Ovary (tissue), 9 donors: ENCODE results near the gene ITPKC. TPM values are rescaled to one million over a fixed set of nuclear protein-coding genes. Genes with fewer than 3 reads are reported as not detected.

Experiments
- DNase-seq, 5 donors: peaks; one replicate each; pipeline ENCODE4 v3.0.0-alpha.2; 2019 to 2020
- H3K27ac ChIP-seq, 2 donors: fragments of 200-600 bp; one replicate each; pipeline versions ENCODE4 v1.5.1 to v1.8.0; 2019 to 2022
- H3K27me3 ChIP-seq: fragments of 200-600 bp; one replicate; pipeline ENCODE4 v1.8.0; 2022
- H3K36me3 ChIP-seq: fragments of 200-600 bp; sonication (generic); one replicate; pipeline ENCODE4 v1.5.1; 2019
- H3K4me1 ChIP-seq: one replicate; pipeline ENCODE4 v1.8.1; 2013; ENCODE audit warnings: mild to moderate bottlenecking, moderate library complexity; ENCODE audit not compliant: insufficient read depth
- H3K4me3 ChIP-seq: fragments of 200-600 bp; sonication (generic); one replicate; pipeline ENCODE4 v1.5.1; 2017
- H3K9me3 ChIP-seq, 2 donors: fragments of 200-600 bp in 1 of 2; sonication (generic) in 1 of 2; one replicate each; pipeline versions ENCODE4 v1.5.1 to v1.8.1; 2013 to 2019; ENCODE audit warnings: mild to moderate bottlenecking in 1 of 2, moderate library complexity in 1 of 2
- CTCF ChIP-seq, 3 donors: fragments of 450-650 bp in 2 of 3; fragments of 200-600 bp in 1 of 3; IDR thresholded peaks; one replicate each; pipeline versions ENCODE4 v1.5.1 to v1.8.0; 2016 to 2022; ENCODE audit warnings: antibody characterized with exemption in 3 of 3, mild to moderate bottlenecking in 1 of 3
- EP300 ChIP-seq: sonication (generic); formaldehyde crosslinking; IDR thresholded peaks from one replicate; pipeline ENCODE4 v1.6.1; 2017; ENCODE audit warnings: antibody characterized with exemption
- POLR2A ChIP-seq: fragments of 450-650 bp; IDR thresholded peaks from one replicate; pipeline ENCODE4 v1.6.1; 2017; ENCODE audit warnings: antibody characterized with exemption, mild to moderate bottlenecking, moderate library complexity
- WGBS, 3 donors: extraction: QIAGEN DNeasy Blood & Tissue Kit in 1 of 3; methylation state at CpG; one replicate each; pipeline versions ENCODE4 v1.1.5 to v1.1.7; 2013 to 2017; 5-methylcytosine and 5-hydroxymethylcytosine counted together
- intact Hi-C, 4 donors: fragments of 100-400 bp; cut with DNase I; formaldehyde crosslinking; loops; one replicate each; pipeline versions ENCODE4 v1.11.0 to v1.15.1; 2022 to 2023
- polyA plus RNA-seq, 2 donors: library from polyadenylated mRNA; stranded (reverse); fragments of 200-250 nt in 1 of 2; fragments of 350-450 nt in 1 of 2; fragmentation: Illumina TruSeq in 1 of 2; extraction: RNeasy Lipid Tissue Mini Kit (QIAGEN cat#74804) in 1 of 2; gene quantifications; one replicate each; pipeline ENCODE4 v1.2.3, GENCODE V29; 2013 to 2014
- total RNA-seq, 7 donors: library from RNA; depleted of rRNA in 2 of 7; stranded (reverse); fragments of >200 nt in 2 of 7; fragmentation: NEBNext Ultra II Directional in 3 of 7; extraction: Animal tissue kit (Norgen Biotek cat#: 25700) in 3 of 7; gene quantifications; one replicate each; pipeline versions ENCODE4 v1.1.0 to v1.2.4, GENCODE V29; 2016 to 2023
- donor health status: DM: no; HTN: no; CAD: no; lungs with moderate emphysema.
- donor health status: DM: no; HTN: no; CAD: no.
- donor health status: Bipolar disorder and iron deficiency.
- donor health status: DM: yes; HTN: yes; CAD: no.
- donor health status: DM: no; HTN: no; CAD: no.
- donor health status: DM: yes; HTN: yes; CAD: no.

The ITPKC gene
- total and polyA plus RNA-seq, 9 donors: 6.5 to 117 (median 19.1) TPM

- H3K4me1 ChIP-seq: no peaks in the 10 kb centered on the region
- no peak overlapping the region for H3K4me3 ChIP-seq
- no peaks in the 10 kb centered on the region for H3K27me3 ChIP-seq
- H3K36me3 ChIP-seq: no peaks in the 10 kb centered on the region
- H3K9me3 ChIP-seq: no peaks in the 10 kb centered on the region
- intact Hi-C loops: no loop called here
- no peak overlapping the region for H3K27ac ChIP-seq
- TF ChIP-seq CTCF (IDR thresholded peaks at IDR 0.05): no peak
- TF ChIP-seq EP300: no peak
- no peak for TF ChIP-seq POLR2A
- no peak for DNase-seq
- 90 to 92% (median 90%) methylated on average over 23 of the region's 23 CpGs for WGBS, 3 donors
Observed at GRCh38 chr19:40677156-40677555, 39.8 kb upstream of the ITPKC start.

- intact Hi-C loops: no loop called here
Observed at GRCh38 chr19:40681039-40681438, 35.9 kb upstream of the ITPKC start.

GRCh38 chr19:40682431-40682964 is 34.4 kb upstream of the ITPKC start:
- intact Hi-C loops: no loop called here
- TF ChIP-seq CTCF (IDR thresholded peaks at IDR 0.05): no peak
- TF ChIP-seq EP300: no peak
- no peaks in the 10 kb centered on the region for H3K27me3 ChIP-seq
- H3K4me3 ChIP-seq: no peak overlapping the region
- peaks cover 4% of the 10 kb centered on the region for H3K4me1 ChIP-seq
- H3K9me3 ChIP-seq: no peaks in the 10 kb centered on the region
- no peak for DNase-seq
- WGBS, 3 donors: 81 to 88% (median 83%) methylated on average over 18 of the region's 18 CpGs
- H3K36me3 ChIP-seq: no peaks in the 10 kb centered on the region
- H3K27ac ChIP-seq: no peak overlapping the region

More at GRCh38 chr19:40681039-40681438, 35.9 kb upstream of the ITPKC start:
- TF ChIP-seq POLR2A: no peak
- TF ChIP-seq CTCF (IDR thresholded peaks at IDR 0.05): no peak
- TF ChIP-seq EP300: no peak
- Histone ChIP-seq H3K9me3 (no peaks in the 10 kb centered on the region), H3K36me3 (no peaks in the 10 kb centered on the region), H3K4me3 (no peak overlapping the region), H3K27ac (no peak overlapping the region), H3K27me3 (no peaks in the 10 kb centered on the region), H3K4me1 (no peaks in the 10 kb centered on the region)
- 79 to 87% (median 81%) methylated on average over 4 of the region's 4 CpGs for whole genome bisulfite sequencing, 3 donors
- no peak for DNase-seq

GRCh38 chr19:40683437-40683836 is 33.5 kb upstream of the ITPKC start:
- Histone ChIP-seq H3K27me3 (no peaks in the 10 kb centered on the region), H3K9me3 (no peaks in the 10 kb centered on the region), H3K4me1 (peaks cover 12% of the 10 kb centered on the region), H3K36me3 (no peaks in the 10 kb centered on the region), H3K27ac (no peak overlapping the region), H3K4me3 (no peak overlapping the region)
- DNase-seq: no peak
- no peak for TF ChIP-seq EP300
- TF ChIP-seq POLR2A: no peak
- no peak for TF ChIP-seq CTCF (IDR thresholded peaks at IDR 0.05)
- intact Hi-C loops: no loop called here
- 81 to 89% (median 86%) methylated on average over 9 of the region's 9 CpGs for WGBS, 3 donors

- WGBS, 3 donors: 92 to 94% (median 92%) methylated on average over 32 of the region's 32 CpGs
- H3K27me3 ChIP-seq: no peaks in the 10 kb centered on the region
- TF ChIP-seq CTCF (IDR thresholded peaks at IDR 0.05) (no peak), EP300 (no peak), POLR2A (no peak)
- H3K36me3 ChIP-seq: no peaks in the 10 kb centered on the region
- intact Hi-C loops: no loop called here
- H3K4me1 ChIP-seq: peaks cover 12% of the 10 kb centered on the region
- H3K27ac ChIP-seq: no peak overlapping the region
- DNase-seq: no peak
- no peaks in the 10 kb centered on the region for H3K9me3 ChIP-seq
- no peak overlapping the region for H3K4me3 ChIP-seq
Observed at GRCh38 chr19:40684280-40684679, 32.6 kb upstream of the ITPKC start.
